GM19193 (cell line): ENCODE data around the gene TRAPPC4.
A peak's percentile ranks its signal among the peaks of the same experiment; 100 is the strongest.

Source experiments
- POLR2A ChIP-seq: IDR thresholded peaks from 4 replicates; pipeline ENCODE4 v1.6.1; 2011; ENCODE audit not compliant: insufficient read depth, insufficient read length; ENCODE audit errors: extremely low read depth

TRAPPC4 gene

DNA sequence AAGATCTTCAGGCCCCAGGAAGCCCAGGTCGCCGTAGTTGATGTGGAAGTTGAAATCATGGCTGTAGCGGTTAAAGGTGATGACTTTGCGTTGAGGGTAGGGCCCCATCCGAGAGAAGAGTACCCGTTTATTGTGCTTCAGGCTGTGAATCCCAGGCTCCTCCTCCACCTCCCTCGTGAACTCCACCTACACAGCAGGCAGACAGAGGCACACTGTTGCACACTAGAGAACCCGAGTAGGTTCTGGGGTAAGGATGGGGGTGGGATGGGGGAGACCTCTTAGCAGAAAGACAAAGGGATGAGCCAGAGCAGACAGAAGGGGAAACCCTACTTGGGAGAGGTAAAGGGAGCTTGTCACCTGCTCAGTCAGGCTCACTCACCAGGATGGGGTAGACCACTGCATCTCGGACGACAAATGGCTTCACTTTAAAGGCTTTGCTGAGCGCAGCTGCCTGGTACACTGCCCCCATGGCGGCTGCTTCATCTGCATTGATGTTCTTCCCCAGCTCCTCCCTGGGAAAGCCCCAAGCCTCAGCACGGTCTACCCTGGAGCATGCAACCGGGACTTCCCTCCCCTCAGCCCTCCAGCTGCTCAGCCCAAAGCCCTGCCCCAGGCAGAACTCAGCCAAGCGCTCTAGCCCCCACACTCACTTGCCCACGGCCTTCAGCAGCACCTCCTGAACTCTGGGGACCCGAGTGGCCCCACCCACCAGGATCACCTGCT, 33.0 kb downstream of the TRAPPC4 start:
- peak; percentile 39 for TF ChIP-seq POLR2A

DNA sequence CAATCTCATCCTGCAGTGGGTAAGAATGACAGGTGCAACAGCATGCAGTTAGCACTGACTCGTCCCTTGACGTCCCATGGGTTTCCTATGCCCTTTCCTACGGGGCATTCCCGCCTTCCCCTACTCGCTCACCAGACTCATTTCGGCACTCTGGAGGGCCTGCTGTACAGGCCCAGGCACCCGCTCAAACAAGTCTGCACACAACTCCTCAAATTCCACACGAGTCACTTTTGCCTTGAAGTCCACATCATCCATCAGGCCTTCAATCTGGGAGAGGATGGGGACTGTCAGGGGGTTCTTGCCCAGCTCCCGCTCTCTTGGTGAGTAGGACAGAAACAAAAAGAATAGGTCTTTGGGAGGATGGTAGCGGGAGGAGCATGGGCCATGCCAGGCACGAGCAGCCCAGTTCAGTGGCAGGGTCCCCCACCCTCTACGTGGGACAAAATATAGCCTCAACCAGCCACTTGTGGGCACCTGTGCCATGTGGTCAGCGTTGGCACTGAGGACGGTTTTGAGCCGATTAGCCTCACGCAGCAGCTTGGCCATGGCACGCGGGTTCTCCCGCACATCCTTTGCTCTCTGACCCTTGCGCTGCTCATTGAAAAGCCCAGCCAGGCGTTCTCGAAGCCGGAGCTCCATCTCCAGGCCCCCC, 33.7 kb downstream of the TRAPPC4 start:
- no peak for TF ChIP-seq POLR2A

DNA sequence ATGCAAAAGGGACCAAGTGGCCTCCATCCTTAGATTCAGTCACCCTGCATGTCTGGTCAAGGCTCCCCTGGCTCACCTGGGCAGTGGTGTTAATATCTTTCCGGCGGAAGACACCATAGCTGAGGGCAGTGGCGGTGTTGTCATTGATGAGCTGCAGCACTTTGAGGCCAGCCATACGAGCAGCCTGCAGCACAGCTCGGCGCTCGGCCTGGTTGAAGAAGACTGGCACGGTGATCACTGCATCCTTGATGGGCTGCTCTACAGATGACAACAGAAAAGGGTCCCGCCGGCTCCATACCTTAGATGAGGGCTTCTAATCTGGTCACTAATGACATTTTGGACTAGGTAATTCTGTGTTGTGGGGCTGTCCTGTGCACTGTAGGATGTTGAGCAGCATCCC, 35.9 kb downstream of the TRAPPC4 start:
- TF ChIP-seq POLR2A: no peak

DNA sequence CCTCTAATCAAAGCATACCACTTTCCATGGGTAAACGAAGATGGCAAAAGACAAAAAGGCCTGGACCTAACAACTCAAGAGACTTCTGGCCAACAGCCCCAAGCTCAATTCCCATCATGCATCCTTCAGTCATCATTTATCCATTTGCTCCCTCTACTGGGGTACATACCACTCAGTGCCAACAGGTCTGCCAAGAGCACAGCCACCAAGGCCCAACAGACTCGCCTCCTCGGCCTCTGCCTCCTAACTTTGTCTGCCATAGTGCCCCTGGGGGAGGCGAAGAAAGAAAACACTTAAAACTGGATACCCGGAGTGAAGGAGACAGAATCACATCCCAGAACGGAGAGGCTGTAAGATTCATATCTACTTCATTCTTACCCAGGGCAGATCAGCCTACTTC, 37.3 kb downstream of the TRAPPC4 start:
- no peak for TF ChIP-seq POLR2A

DNA sequence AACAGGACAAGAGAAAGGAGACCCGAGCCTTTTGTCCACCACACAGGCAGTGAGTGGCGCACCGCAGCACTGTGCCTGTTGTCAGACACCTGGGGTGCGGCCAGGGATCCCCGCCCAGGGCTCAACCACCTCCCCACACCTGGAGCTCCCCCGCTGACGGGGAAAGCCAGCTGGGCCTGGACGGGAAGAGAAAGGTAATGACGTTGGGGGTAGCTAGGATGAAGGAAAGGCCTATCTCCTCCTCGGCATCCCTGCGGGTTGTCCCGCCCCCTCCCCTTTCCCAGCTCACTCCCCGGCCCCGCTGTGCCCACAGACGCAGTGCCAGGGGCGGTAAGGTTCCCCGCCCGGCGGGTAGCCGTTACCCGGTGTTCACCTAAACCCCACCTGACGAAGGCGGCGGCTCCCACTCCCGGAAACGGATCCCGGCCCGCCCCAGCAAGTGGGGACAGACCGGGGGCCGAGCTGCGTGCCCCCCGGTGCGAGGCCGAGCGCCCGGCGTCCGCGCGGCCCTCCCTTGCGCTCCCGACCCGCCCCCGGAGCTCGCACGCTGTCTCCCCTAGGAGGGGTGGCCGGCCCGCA, 37.9 kb downstream of the TRAPPC4 start:
- TF ChIP-seq POLR2A: no peak

DNA sequence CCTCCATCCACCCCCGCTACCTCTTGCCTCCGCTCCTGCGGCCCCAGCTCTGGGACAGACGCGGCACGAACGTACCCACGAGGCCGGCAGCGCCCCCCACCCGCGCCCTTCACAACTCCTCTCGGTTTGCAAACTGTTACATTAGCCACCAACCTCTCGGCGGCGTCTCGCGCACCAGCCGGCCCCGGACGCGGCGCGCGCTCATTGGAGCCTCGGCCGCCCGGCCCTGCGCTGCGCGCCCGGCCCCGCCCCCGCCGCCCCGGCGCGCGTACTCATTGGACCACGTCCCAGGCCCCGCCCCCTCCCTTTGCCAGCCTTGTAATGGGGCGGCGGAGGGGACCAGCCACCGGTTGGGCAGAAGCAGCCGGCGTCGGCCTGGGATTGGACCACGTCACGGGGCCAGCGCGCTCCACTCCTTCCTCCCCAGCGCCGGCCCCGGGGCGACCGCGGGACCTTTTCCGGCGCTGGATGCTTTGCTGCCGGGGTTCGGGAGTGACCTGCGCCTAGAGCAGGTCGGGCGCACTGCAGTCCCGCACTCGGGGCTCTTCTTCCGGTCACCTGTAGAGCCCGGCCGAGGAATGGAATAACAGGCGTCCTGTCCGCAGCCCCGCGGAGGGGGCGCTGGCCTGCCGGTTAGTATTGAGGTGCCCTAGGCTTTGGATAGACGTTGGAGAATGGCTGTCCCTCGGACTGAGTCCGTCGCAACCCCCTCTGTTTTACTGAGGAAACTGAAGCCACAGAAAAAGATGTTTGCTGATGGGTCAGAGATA, 38.6 kb downstream of the TRAPPC4 start, which contains the start of gene HYOU1:
Gene HYOU1, minus strand, starts transcription at position 206 of the 770 bp plus-strand sequence. CDS start 1,045 bp downstream, outside the sequence.
- peak; percentile 91 for TF ChIP-seq POLR2A

DNA sequence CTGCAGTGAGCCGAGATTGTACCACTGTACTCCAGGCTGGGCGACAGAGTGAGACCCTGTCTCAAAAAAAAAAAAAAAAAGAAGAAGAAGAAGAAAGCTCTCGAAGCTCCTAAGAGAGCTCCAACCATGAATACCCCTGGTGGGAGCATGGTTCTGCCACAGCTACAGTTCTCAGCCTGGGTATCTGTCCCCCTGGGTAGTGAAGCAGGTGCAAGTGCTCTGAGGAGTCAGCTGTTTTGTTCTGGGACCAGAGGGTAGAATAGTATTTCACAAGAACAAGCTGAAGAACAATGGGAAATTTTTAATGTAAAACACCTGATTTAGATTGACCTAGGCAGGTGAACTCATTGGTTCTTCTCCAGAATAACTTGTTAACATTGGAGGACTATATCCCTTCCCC, 42.7 kb downstream of the TRAPPC4 start:
- no peak for TF ChIP-seq POLR2A

DNA sequence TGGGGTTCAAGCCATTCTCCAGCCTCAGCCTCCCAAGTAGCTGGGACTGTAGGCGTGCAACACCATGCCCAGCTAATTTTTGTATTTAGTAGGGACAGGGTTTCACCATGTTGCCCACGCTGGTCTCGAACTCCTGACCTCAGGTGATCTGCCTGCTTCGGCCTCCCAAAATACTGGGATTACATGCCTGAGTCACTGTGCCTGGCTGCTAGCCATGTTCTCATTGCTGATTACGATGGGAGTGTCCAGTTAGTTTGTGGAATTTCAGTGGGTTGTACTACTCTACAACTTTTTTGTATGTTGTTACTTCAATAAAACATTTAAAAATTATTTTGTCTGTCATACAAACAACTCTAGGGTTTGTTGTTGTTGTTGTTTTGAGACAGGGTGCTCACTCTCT, 44.2 kb downstream of the TRAPPC4 start:
- no peak for TF ChIP-seq POLR2A

DNA sequence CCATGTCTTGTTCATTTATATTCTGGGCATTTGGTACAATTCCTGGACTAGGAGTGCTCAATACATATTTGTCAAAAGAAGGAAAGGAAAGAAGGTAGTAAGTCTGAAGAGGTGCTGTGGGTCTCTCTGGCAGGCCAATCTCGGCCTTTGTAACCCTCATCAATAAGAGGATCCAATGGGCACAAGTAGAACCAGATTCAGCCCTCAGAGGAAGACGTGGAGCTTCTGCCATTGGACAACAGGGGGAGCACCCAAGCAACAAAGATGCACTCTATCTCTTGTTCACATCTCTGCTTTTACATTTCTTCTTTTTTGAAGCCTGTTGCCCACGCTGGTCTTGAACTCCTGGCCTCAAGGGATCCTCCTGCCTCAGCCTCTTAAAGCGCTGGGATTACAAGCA, 46.8 kb downstream of the TRAPPC4 start:
- TF ChIP-seq POLR2A: no peak

DNA sequence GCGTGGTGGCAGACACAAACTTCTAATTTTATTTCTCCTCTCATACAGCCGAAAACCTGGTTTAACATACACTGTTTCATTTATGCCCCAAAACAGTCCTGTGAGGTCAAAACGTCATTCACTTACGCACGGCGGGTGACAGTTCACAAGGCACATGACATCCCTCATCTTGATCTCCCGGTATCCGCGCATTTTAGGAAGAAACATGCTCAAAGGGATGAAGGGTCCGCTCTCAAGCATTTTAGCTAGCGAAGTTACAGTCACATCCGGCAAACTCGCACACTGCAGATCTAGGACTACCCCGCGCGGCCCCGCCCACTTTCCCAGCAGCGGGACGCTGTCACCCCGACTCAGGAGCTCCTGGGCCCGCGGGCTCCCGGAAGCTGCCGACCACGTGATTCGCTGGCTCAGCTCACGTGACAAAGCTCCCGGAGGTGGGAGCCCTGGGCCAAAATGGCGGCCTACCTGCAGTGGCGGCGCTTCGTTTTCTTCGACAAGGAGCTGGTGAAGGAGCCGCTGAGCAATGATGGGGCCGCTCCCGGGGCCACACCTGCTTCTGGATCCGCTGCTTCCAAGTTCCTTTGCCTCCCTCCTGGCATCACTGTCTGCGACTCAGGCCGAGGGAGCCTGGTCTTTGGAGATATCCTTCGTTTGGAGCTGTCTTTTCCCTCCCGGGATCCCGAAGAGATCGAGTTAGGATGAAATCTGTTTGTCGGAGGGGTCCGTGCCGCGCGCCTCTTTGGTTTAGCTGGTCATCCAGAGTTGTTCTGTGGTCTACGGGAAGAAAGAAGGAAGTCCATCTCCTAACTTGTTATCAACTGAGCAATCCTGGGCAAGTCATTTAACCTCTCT, 49.0 kb downstream of the TRAPPC4 start, which contains the start of gene VPS11:
Gene VPS11, plus strand, starts transcription at position 448 of the 852 bp plus-strand sequence. Its CDS starts 6 bp downstream, at position 454.
- TF ChIP-seq POLR2A: peak; percentile 86
